Activated CD8-positive, alpha-beta memory T cell treated with anti-CD3 and anti-CD28 coated beads for 1 hour (primary cell): ENCODE results near the gene ITGAD.
"Not testable (repeated sequence)": the region's sequence is repeated elsewhere in the genome, so short reads cannot be mapped to it uniquely, and the experiment has no call there.

Source experiments
- DNase-seq, 2 donors: peaks; one replicate each; pipeline ENCODE4 v3.0.0-alpha.2; 2020; ENCODE audit warnings: low read depth in 1 of 2; ENCODE audit errors: extremely low read depth in 1 of 2

ITGAD gene

DNA sequence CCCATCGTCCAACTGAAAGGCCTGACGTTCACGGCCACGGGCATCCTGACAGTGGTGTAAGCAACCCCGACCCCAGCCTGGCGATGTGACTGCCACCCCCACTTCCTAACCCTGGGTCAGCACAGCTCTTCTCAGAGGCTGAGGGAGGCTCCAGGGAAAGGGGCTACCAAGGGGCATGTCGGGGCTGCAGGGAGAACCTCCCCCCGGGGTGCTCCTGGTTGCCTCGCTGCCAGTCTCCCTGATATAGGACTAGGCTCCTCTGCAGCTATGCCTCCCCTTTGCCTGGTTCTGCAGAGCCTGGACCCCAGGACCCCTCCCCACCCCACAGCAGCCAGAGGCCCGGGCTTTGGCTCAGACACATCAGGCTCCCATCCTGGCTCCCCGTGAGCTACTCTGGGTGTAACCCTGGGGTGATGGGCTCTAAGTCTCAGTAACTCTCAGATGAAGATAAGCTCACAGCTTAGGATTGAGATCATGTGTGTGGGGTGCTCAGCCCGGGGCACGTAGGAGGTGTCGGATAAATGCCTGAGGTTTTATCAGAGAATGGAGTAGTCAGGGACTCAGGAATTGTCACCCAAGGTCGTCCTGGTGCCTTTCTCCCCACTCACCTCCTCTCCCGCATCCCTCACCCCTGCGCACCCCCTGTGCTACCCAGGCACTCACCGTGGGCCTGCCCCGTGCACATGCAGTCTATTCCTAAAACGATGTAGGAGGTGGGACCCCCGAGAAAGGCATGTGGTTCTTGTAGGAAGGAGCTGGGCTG, 10.6 kb downstream of the ITGAD start:
- DNase-seq: no peak

- DNase-seq: no peak
Measured at GRCh38 chr16:31404353-31405064, 11.4 kb downstream of the ITGAD start.

DNA sequence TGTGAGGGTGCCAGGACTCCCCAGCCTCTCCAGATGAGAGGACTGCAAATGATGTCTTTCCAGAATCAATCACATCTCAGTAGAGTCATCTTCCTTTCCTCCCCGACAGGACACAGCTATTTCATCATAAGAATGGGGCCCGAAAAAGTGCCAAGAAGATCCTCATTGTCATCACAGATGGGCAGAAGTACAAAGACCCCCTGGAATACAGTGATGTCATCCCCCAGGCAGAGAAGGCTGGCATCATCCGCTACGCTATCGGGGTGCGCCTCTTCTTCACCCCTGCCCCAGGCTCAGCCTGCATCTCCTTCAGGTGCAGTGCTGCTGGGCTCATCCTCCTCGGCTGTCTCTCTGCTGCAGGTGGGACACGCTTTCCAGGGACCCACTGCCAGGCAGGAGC, 14.3 kb downstream of the ITGAD start:
- no peak for DNase-seq

GRCh38 chr16:31409433-31409832, 16.3 kb downstream of the ITGAD start:
- DNase-seq: no peak

- no peak for DNase-seq
Measured at GRCh38 chr16:31410082-31410481, 16.9 kb downstream of the ITGAD start.

DNA sequence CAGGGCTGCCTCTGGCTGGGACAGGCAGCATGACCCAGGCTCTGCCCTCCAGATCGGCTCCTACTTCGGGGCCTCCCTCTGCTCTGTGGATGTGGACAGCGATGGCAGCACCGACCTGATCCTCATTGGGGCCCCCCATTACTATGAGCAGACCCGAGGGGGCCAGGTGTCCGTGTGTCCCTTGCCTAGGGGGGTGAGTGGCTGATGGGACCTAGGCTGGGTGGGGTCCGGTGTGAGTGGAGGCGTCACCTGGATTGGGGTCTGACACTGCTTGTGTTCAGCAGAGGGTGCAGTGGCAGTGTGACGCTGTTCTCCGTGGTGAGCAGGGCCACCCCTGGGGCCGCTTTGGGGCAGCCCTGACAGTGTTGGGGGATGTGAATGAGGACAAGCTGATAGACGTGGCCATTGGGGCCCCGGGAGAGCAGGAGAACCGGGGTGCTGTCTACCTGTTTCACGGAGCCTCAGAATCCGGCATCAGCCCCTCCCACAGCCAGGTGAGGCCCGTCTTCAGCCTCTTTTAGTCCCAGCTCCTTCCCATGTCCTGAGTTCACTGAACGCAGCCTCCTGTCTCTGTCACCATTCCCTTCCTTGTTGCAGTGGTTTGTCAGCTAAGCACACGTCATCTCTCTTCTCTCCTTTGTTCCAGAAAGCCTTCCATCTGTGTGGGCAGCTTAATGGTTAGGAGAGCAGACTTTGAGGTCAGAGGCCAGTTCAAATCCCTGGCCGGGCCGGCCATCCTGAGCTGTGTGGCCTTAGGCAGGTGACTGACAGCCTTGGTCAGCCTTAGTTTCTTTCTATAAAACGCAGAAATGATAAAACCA, 18.1 kb downstream of the ITGAD start:
- DNase-seq: no peak

GRCh38 chr16:31412750-31413149, 19.6 kb downstream of the ITGAD start:
- no peak for DNase-seq

GRCh38 chr16:31413381-31413780, 20.2 kb downstream of the ITGAD start:
- no peak for DNase-seq

DNA sequence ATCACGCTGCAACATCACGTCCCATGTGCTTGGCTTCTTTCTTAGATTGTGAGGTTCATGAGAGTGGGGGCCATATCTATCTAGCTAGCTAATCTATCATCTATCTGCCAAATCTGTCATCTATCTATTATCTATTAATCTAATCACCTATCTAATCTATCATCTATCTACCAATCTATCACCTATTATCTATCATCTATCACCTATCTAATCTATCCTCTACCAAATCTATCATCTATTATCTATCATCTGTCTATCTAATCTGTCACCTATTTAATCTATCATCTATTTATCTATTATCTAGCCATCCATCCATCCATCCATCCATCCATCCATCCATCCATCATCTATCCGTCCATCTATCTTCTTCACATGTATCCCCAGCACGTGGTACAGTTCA, 20.8 kb downstream of the ITGAD start:
- DNase-seq: no peak

DNA sequence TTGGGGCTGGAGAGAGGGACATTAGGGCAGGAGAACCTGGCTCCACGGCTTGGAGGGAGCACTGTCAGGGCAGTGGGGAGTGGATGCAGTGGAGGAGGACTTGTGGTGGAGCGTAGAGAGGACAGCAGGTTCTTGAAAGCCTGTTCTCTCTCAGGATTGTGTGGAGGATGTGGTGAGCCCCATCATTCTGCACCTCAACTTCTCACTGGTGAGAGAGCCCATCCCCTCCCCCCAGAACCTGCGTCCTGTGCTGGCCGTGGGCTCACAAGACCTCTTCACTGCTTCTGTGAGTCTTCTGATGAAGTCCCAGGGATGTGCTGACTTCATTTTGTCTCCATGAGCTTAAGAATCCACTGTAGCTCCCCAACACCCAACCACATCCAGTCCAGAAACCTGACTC, 21.6 kb downstream of the ITGAD start:
- no peak for DNase-seq

DNA sequence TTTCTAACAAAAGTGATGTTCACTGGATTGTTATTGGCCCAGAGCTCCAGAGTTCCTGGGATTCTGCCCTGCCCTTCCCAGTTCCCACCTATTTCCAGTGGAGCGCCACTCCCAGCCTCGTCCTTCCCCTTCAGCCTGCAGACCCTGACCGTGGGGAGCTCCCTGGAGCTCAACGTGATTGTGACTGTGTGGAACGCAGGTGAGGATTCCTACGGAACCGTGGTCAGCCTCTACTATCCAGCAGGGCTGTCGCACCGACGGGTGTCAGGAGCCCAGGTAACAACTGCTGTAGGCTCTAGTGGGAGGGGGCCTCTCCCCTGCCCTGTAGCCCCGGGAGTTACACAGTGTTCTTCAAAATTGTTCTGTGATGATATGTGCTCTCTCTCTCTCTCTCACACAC, 23.2 kb downstream of the ITGAD start:
- no peak for DNase-seq

GRCh38 chr16:31417036-31417435, 23.9 kb downstream of the ITGAD start:
- not testable (repeated sequence) for DNase-seq

GRCh38 chr16:31417916-31418315, 24.8 kb downstream of the ITGAD start:
- DNase-seq: no peak

GRCh38 chr16:31420037-31420436, 26.9 kb downstream of the ITGAD start:
- no peak for DNase-seq

- no peak for DNase-seq
Measured at GRCh38 chr16:31421587-31421986, 28.5 kb downstream of the ITGAD start.

- DNase-seq: no peak
Measured at GRCh38 chr16:31423241-31423640, 30.1 kb downstream of the ITGAD start.

DNA sequence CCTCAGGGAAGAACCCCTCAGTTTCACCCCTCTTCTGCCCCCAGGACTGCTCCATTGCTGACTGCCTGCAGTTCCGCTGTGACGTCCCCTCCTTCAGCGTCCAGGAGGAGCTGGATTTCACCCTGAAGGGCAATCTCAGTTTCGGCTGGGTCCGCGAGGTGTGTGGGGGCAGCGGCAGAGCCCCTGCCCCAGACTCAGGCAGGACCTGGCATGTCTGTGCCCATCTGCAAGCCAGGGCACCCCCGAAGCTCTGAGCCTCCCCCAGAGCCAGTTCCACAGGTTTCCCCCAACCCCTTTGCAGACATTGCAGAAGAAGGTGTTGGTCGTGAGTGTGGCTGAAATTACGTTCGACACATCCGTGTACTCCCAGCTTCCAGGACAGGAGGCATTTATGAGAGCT, 30.7 kb downstream of the ITGAD start:
- DNase-seq: no peak

DNA sequence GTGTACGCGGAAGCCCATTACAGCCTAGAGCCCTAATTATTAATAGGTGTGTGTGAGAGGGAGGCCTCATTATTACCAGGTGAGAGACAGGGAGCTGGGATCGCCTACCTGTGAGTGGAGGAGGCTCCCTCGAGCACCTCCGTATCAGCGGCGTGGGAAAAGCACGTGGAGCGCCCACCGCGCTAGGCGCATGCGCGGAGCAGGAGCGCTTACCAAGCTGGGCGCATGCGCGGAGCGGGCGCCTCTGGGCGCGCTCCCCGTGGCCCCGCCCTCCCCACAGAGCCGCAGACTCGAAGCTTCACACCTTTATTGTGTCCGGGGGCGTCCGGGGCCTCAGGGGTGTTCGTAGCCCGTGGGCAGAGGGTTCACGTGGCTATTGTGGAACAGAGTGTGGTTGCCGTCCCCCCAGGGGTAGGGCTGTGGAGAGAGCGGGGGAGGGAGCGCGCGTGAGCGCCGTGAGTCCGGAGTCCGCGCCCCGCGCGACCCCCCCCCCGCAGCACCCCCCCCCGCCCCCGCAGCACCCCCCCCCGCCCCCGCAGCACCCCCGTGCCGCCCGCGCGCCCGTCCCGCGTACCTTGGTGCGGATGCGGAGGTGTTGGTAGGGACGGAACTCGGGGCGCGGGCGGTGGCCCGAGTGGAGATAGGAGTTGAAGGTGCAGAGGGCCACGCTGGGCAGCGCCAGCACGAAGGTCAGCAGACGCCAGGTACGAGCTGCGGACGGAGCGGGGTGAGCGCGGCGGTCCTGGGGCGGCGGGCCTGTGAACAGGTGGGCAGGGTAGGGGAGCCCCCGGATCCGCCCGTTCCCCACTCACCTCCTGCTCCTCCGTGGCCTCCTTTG, 34.5 kb downstream of the ITGAD start:
- peak; percentile 21 to 56 for DNase-seq

- no peak for DNase-seq
Measured at GRCh38 chr16:31428279-31428597, 35.1 kb downstream of the ITGAD start, which contains the start of gene COX6A2. COX6A2 (minus strand) TSS chr16:31428360; CDS start chr16:31428325, 35 bp downstream.

DNA sequence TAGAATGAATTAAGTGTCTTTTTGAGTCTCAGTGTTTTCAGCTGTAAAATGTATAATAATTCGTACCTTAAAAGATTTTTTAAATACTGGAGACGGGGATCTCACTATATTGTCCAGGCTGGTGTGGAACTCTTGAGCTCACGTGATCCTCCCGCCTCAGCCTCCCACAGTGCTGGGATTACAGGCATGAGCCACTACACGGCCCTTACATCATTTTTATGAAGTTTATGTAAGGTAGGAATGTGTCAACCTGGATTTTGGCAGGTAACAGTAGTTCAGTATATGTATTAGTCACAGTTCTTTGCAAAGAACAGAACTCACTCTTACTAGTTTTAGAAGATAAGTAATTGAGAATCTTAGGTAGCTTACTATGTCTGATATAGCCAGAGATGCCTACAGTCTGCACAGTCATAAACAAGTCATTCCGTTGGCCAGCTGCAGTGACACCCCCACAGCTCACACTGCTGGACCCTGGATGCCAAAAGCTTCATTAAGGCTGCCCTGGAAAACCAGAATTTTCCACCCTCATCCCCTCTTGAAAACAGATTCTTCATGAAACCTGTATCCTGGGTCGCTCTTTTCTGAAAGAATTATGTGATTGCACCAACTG, 35.6 kb downstream of the ITGAD start:
- no peak for DNase-seq
